ENCODE data around the gene MRGPRE.
A peak's percentile ranks its signal among the peaks of the same experiment; 100 is the strongest.

MRGPRE gene

DNA sequence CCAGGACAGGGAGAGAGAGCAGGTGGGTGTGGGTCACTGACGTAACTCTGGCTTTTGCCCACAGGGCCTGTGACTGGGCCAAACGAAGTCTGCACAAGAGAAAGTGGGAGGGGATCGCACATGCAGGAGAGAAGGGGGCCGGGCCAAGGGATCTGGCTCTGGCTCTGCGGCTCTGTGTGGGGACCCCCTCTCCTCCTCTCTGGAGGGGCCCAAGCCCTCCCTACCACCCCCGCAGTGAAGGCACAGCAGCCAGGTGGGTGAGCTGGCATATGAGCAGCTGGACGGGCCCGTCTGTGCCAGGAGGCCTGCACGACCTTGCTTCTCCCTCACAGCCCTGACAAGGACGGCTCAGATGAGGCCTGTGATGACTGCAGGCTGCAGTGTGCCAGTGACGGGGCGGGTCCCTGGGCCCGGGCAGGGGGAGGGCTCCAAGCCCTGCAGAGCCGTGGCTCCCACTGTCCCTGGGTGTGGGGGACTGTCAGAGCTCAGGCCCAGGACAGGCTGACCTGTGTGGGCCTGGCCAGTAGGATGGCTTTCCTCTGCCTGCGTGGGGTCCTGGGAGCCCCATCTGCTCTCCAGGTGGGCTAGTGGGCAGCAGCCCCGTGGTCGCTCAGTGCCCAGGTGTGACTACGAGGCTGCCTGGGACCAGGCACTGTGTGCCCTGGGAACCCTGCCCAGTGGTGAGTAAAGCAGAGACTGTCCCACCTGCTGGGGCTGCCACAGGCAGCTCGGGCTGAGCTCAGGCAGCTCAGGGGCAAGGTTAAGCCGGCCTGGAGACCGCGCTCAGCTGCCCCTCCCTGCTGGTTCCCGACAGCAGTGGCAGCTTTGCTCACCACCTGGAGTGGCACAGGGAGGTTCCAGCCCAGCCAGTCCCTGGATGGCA, 35.8 kb downstream of the MRGPRE start:
- Histone ChIP-seq H3K27me3 (ENCODE audit: control insufficient read depth, insufficient read depth, low read length) (no peaks in the 10 kb centered on the region), H3K36me3 (ENCODE audit: control insufficient read depth, insufficient read depth, low read length) (no peaks in the 10 kb centered on the region), H3K4me1 (no peaks in the 10 kb centered on the region), H3K9ac (no peak overlapping the region), H3K79me2 (no peaks in the 10 kb centered on the region), H3K4me3 (ENCODE audit: low read depth, low read length) (no peak overlapping the region), H3K27ac (no peak overlapping the region), H3K9me3 (ENCODE audit: control insufficient read depth, low read length) (no peaks in the 10 kb centered on the region), H3K4me2 (ENCODE audit: low read length) (no peak overlapping the region), H2AFZ (no peak overlapping the region)
- TF ChIP-seq, protein P1, sequence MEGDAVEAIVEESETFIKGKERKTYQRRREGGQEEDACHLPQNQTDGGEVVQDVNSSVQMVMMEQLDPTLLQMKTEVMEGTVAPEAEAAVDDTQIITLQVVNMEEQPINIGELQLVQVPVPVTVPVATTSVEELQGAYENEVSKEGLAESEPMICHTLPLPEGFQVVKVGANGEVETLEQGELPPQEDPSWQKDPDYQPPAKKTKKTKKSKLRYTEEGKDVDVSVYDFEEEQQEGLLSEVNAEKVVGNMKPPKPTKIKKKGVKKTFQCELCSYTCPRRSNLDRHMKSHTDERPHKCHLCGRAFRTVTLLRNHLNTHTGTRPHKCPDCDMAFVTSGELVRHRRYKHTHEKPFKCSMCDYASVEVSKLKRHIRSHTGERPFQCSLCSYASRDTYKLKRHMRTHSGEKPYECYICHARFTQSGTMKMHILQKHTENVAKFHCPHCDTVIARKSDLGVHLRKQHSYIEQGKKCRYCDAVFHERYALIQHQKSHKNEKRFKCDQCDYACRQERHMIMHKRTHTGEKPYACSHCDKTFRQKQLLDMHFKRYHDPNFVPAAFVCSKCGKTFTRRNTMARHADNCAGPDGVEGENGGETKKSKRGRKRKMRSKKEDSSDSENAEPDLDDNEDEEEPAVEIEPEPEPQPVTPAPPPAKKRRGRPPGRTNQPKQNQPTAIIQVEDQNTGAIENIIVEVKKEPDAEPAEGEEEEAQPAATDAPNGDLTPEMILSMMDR (IDR thresholded peaks at IDR 0.05): no peak

DNA sequence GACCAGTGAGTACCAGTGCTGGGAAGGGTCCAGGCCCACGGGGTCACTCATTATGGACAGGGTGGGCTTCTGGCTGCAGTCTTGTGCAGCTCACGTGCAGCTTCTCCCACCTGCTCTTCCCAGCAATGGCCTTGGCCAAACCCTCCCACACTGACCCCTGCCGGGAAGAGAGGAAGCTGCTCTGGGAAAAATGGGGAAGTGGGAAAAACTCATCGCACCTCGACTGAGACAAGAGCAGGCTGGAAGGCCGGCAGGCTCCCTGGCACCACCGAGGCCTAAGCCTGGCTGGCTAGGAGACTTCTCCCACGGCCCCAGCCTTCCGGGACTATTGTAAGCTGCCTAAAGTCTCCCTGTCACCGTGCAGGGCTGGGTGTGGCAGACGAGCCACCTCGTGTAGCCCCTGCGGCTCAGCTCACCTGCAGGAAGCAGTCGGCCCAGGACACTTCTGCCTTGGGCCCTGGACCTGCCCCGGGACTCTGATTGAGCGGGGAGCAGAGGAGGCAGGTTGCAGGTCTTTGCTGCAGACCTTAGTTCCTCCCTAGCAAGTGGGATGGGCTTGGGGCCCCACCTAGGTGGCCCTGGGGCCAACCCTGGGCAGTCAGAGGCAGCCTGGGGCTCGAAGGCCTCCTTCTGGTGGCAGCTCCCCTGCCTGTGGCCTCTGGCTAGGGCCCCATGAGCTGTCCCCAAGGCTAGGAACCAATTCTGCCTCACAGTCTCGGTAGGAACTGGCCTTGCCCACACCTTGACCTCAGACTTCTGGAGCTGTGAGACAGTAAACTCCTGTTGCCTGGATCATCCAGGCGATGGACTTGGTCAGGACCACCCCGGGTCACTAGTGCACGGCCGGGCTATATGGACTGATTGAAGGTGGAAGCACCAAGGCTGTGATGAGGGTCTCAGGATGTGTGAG, 36.7 kb downstream of the MRGPRE start:
- Histone ChIP-seq H3K4me3 (ENCODE audit: low read depth, low read length) (no peak overlapping the region), H3K9me3 (ENCODE audit: control insufficient read depth, low read length) (no peaks in the 10 kb centered on the region), H3K4me1 (no peaks in the 10 kb centered on the region), H3K4me2 (ENCODE audit: low read length) (no peak overlapping the region), H3K27ac (no peak overlapping the region), H3K9ac (no peak overlapping the region), H2AFZ (no peak overlapping the region), H3K36me3 (ENCODE audit: control insufficient read depth, insufficient read depth, low read length) (no peaks in the 10 kb centered on the region), H3K79me2 (no peaks in the 10 kb centered on the region), H3K27me3 (ENCODE audit: control insufficient read depth, insufficient read depth, low read length) (no peaks in the 10 kb centered on the region)
- TF ChIP-seq, protein P1 (IDR thresholded peaks at IDR 0.05): peak; percentile 17

DNA sequence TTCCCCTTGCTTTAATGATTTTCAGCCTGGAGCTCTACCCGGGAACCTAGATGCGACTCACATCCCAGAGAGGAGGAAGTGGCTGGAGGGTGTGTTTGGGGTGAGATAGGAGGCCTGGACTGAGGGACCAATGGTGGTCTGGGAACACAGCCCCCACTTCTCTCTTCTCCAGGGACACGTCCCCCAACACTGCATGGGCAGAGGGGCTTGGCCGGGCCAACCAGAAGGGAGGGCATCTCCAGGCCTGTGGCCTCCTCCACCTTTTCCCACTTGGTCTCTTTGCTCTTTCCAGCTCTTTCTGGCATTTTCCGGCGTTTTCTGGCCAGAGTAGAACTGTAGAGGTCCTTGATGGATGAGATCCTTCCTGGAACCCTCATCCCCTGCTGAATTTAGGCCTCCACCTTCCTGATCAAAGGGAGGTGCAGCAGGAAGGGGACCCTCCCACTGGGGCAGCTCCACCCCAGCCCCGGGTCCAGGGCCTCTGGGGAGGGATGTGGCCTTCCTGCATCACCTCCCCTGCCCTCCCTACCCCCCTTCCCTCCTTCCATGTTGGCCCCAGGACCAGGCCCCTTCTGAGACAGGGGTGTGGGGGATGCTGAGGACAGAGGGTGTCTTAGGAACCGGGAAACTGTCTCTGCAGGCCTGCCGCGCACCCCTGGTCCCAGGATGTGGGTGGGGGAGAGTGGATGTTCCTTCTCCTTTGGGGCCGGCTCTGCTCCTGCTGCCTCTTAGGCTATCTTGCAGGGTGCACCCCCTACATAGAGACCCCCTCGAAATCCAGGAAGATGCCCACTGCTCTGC, 38.0 kb downstream of the MRGPRE start:
- no peak overlapping the region for H3K4me3 ChIP-seq (ENCODE audit: low read depth, low read length)
- H3K36me3 ChIP-seq (ENCODE audit: control insufficient read depth, insufficient read depth, low read length): no peaks in the 10 kb centered on the region
- no peaks in the 10 kb centered on the region for H3K79me2 ChIP-seq
- no peaks in the 10 kb centered on the region for H3K27me3 ChIP-seq (ENCODE audit: control insufficient read depth, insufficient read depth, low read length)
- H3K9ac ChIP-seq: no peak overlapping the region
- H3K27ac ChIP-seq: no peak overlapping the region
- no peak overlapping the region for H3K4me2 ChIP-seq (ENCODE audit: low read length)
- TF ChIP-seq, protein P1 (IDR thresholded peaks at IDR 0.05): no peak
- no peaks in the 10 kb centered on the region for H3K9me3 ChIP-seq (ENCODE audit: control insufficient read depth, low read length)
- H2AFZ ChIP-seq: no peak overlapping the region
- H3K4me1 ChIP-seq: no peaks in the 10 kb centered on the region

DNA sequence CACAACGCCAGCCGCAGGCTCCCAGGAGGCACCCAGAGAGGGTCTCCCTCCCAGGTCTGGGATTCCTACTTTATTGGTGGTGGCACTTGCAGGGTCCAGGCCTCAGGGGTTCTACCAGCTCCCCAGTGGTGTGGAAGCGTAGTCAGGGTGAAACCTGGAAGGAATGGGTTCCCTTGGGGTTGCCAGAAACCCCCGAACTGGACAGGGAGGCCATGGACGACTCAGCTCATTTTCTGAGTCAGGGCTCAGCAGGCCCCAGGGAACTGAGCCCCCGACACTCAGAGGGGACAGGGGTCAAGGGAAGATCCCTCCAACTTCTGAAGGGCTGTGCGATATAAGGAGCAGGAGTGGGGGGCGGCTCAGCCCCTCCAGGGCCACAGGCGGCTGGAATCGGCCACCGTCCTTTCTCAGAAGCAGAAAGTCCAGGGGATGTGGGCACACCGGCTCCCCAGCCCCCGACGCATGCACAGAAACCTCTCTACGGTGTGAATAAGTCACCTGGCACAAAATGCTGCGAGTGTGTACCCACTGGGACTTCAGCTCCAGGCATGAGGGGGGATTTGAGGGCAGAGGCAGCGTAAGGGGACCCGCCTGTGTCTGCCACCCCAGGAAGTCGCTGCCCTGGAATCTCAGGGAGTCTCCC, 38.7 kb downstream of the MRGPRE start:
- Histone ChIP-seq H3K36me3 (ENCODE audit: control insufficient read depth, insufficient read depth, low read length) (no peaks in the 10 kb centered on the region), H3K27ac (no peak overlapping the region), H3K79me2 (no peaks in the 10 kb centered on the region), H3K27me3 (ENCODE audit: control insufficient read depth, insufficient read depth, low read length) (no peaks in the 10 kb centered on the region), H3K9me3 (ENCODE audit: control insufficient read depth, low read length) (no peaks in the 10 kb centered on the region), H3K9ac (no peak overlapping the region), H3K4me2 (ENCODE audit: low read length) (no peak overlapping the region), H3K4me1 (no peaks in the 10 kb centered on the region), H2AFZ (no peak overlapping the region), H3K4me3 (ENCODE audit: low read depth, low read length) (no peak overlapping the region)
- TF ChIP-seq, protein P1 (IDR thresholded peaks at IDR 0.05): no peak

Measured in parathyroid adenoma (tissue), 2 donors.